GM23338 (cell line): ENCODE results near the gene TMEM59L. TPM values are rescaled to one million over a fixed set of nuclear protein-coding genes. Genes with fewer than 3 reads are reported as not detected.

Source experiments
- ATAC-seq: fragments of 200-7000 bp; cut with Tn5 transposase; 3 replicates; pipeline ENCODE4 v1.9.1; 2020
- DNase-seq: peaks from one replicate; pipeline ENCODE4 v3.0.0-alpha.2; 2015; ENCODE audit warnings: low spot score
- H2AFZ ChIP-seq: fragments of 200-600 bp; sonication (generic); 2 replicates; pipeline ENCODE4 v1.8.0; 2016; ENCODE audit warnings: antibody characterized with exemption, mild to moderate bottlenecking, moderate library complexity
- H3F3A ChIP-seq: fragments of 200-600 bp; sonication (generic); replicated peaks from 2 replicates; pipeline ENCODE4 v1.8.0; 2017; ENCODE audit warnings: antibody characterized with exemption, mixed run types, low read depth
- H3K27ac ChIP-seq: fragments of 200-600 bp; sonication (generic); 2 replicates; pipeline ENCODE4 v1.6.1; 2016; ENCODE audit warnings: low read depth
- H3K27me3 ChIP-seq: fragments of 200-600 bp; sonication (generic); 2 replicates; pipeline ENCODE4 v1.8.0; 2016; ENCODE audit warnings: mild to moderate bottlenecking, mixed run types, moderate library complexity; ENCODE audit not compliant: insufficient read depth
- H3K36me3 ChIP-seq: fragments of 200-600 bp; sonication (generic); 2 replicates; pipeline ENCODE4 v1.8.0; 2016; ENCODE audit warnings: mild to moderate bottlenecking; ENCODE audit not compliant: insufficient read depth
- H3K4me1 ChIP-seq: fragments of 200-600 bp; sonication (generic); 2 replicates; pipeline ENCODE4 v1.8.0; 2016; ENCODE audit warnings: mild to moderate bottlenecking, moderate library complexity; ENCODE audit not compliant: insufficient read depth
- H3K4me2 ChIP-seq: fragments of 200-600 bp; sonication (generic); 2 replicates; pipeline ENCODE4 v1.7.1; 2017; ENCODE audit warnings: mixed run types
- H3K4me3 ChIP-seq: fragments of 200-600 bp; sonication (generic); 2 replicates; pipeline ENCODE4 v1.6.1; 2016; ENCODE audit warnings: mixed run types
- H3K79me2 ChIP-seq: fragments of 200-600 bp; sonication (generic); replicated peaks from 2 replicates; pipeline ENCODE4 v1.8.0; 2017; ENCODE audit warnings: mild to moderate bottlenecking; ENCODE audit not compliant: insufficient read depth
- H3K9me2 ChIP-seq: fragments of 200-600 bp; sonication (generic); 2 replicates; pipeline ENCODE4 v1.8.0; 2017; ENCODE audit not compliant: insufficient read depth
- H4K20me1 ChIP-seq: fragments of 200-600 bp; sonication (generic); replicated peaks from 2 replicates; pipeline ENCODE4 v1.8.0; 2017; ENCODE audit warnings: mild to moderate bottlenecking; ENCODE audit not compliant: insufficient read depth
- H3K27ac Mint-ChIP-seq: 2 replicates; pipeline ENCODE4 v1.8.0; 2020; ENCODE audit warnings: inconsistent platforms, mild to moderate bottlenecking, moderate library complexity, mixed read lengths
- H3K27me3 Mint-ChIP-seq: 3 replicates; pipeline ENCODE4 v1.8.0; 2022; ENCODE audit warnings: low read depth, mild to moderate bottlenecking, moderate library complexity, mixed read lengths, inconsistent platforms; ENCODE audit not compliant: insufficient read depth, poor library complexity
- H3K36me3 Mint-ChIP-seq: 3 replicates; pipeline ENCODE4 v1.8.0; 2021; ENCODE audit warnings: low read depth, mild to moderate bottlenecking, inconsistent platforms, moderate library complexity, mixed read lengths
- H3K4me1 Mint-ChIP-seq: 3 replicates; pipeline ENCODE4 v1.8.0; 2020; ENCODE audit warnings: mild to moderate bottlenecking, inconsistent platforms, mixed read lengths
- H3K4me3 Mint-ChIP-seq: 3 replicates; pipeline ENCODE4 v1.8.0; 2021; ENCODE audit warnings: moderate library complexity, mild to moderate bottlenecking, inconsistent platforms, mixed read lengths
- H3K9me3 Mint-ChIP-seq: 3 replicates; pipeline ENCODE4 v1.8.0; 2020; ENCODE audit warnings: moderate library complexity, mild to moderate bottlenecking, inconsistent platforms, mixed read lengths
- CREB1 ChIP-seq: fragments of 250-450 bp; sonication (Bioruptor Pico); IDR thresholded peaks from 2 replicates; pipeline ENCODE4 v1.5.0; 2020; ENCODE audit warnings: low read depth, mild to moderate bottlenecking, moderate library complexity
- CTCF ChIP-seq, 2 experiments: fragments of 200-600 bp in 1 of 2; sonication (generic) in 1 of 2; conservative IDR thresholded peaks; 2 replicates each; pipeline versions ENCODE4 v1.5.1 to v1.6.1; 2016 to 2017; ENCODE audit warnings: antibody characterized with exemption in 2 of 2, low read depth in 2 of 2, mild to moderate bottlenecking in 2 of 2, moderate library complexity in 1 of 2
- ETS1 ChIP-seq: IDR thresholded peaks from 2 replicates; pipeline ENCODE4 v1.6.1; 2016; ENCODE audit warnings: antibody characterized with exemption
- EZH2 ChIP-seq: fragments of 200-600 bp; sonication (generic); IDR thresholded peaks from one replicate; pipeline ENCODE4 v1.8.0; 2017; ENCODE audit warnings: antibody characterized with exemption, mild to moderate bottlenecking, low read depth; ENCODE audit not compliant: unreplicated experiment
- JUNB ChIP-seq: IDR thresholded peaks from one replicate; pipeline ENCODE4 v1.6.1; 2016; ENCODE audit warnings: antibody characterized with exemption; ENCODE audit not compliant: unreplicated experiment
- NANOG ChIP-seq: IDR thresholded peaks from 2 replicates; pipeline ENCODE4 v1.6.1; 2016; ENCODE audit warnings: antibody characterized with exemption, borderline replicate concordance
- REST ChIP-seq: IDR thresholded peaks from one replicate; pipeline ENCODE4 v1.6.1; 2018; ENCODE audit warnings: antibody characterized with exemption; ENCODE audit not compliant: unreplicated experiment
- STAT1 ChIP-seq: IDR thresholded peaks from one replicate; pipeline ENCODE4 v1.6.1; 2016; ENCODE audit warnings: antibody characterized with exemption; ENCODE audit not compliant: unreplicated experiment
- ZNF331 ChIP-seq: fragments of 250-450 bp; sonication (Bioruptor Pico); IDR thresholded peaks from 2 replicates; pipeline ENCODE4 v1.5.0; 2020; ENCODE audit warnings: low read depth, mild to moderate bottlenecking, moderate library complexity
- polyA plus RNA-seq: library from polyadenylated mRNA; unstranded; fragments of >200 nt; fragmentation: Nextera tagmentation; extraction: Ambion mirVana; gene quantifications from 2 replicates; pipeline ENCODE4 v1.2.1, GENCODE V29; 2016
- total RNA-seq: library from RNA; depleted of rRNA; stranded (reverse); fragments of >200 nt; shearing (Covaris generic); gene quantifications from 2 replicates; pipeline ENCODE4 v1.2.3, GENCODE V29; 2014

TMEM59L gene
- total and polyA plus RNA-seq, 2 experiments from 2014 or later, result 9.8 to 15.7 TPM

GRCh38 chr19:18571564-18572344 is 40.9 kb upstream of the TMEM59L start, which contains the start of gene UBA52 (continued):
- no peak for TF ChIP-seq REST
- no peak for TF ChIP-seq ZNF331 (CRISPR knock-in tag)
- no peak for TF ChIP-seq CTCF (conservative IDR thresholded peaks at IDR 0.05; ENCODE audit: low read depth in 2 of 2)
- no peak for TF ChIP-seq JUNB
- no peak for TF ChIP-seq NANOG
- peak; percentile 96 for TF ChIP-seq CREB1 (CRISPR knock-in tag)
- TF ChIP-seq ETS1, result peak; percentile 97
- TF ChIP-seq EZH2, result no peak
- no peak for TF ChIP-seq STAT1

- Mint-ChIP-seq H3K27ac (no peak overlapping the region), H3K9me3 (no peaks in the 10 kb centered on the region)
- TF ChIP-seq REST, result no peak
- no peak for TF ChIP-seq STAT1
- no peak for TF ChIP-seq NANOG
- no peak for TF ChIP-seq CTCF (conservative IDR thresholded peaks at IDR 0.05; ENCODE audit: low read depth in 2 of 2)
These were observed 37.9 kb upstream of the TMEM59L start for GRCh38 chr19:18574691-18575291.

More at GRCh38 chr19:18574691-18575291, 37.9 kb upstream of the TMEM59L start:
- Mint-ChIP-seq H3K4me3 (no peak overlapping the region), H3K36me3 (peaks cover 68% of the 10 kb centered on the region), H3K27me3 (peaks cover 15% of the 10 kb centered on the region), H3K4me1 (peaks cover 12% of the 10 kb centered on the region)
- Histone ChIP-seq H3K4me3 (no peak overlapping the region), H3K4me1 (peaks cover 8% of the 10 kb centered on the region), H4K20me1 (peaks cover 31% of the 10 kb centered on the region), H3K27ac (no peak overlapping the region), H3F3A (peaks cover 55% of the 10 kb centered on the region), H3K36me3 (peaks cover 36% of the 10 kb centered on the region), H3K4me2 (no peak overlapping the region), H3K9me2 (no peaks in the 10 kb centered on the region), H3K27me3 (no peaks in the 10 kb centered on the region), H2AFZ (no peak overlapping the region), H3K79me2 (peaks cover 29% of the 10 kb centered on the region)
- no peak for ATAC-seq
- DNase-seq, result no peak
